H1 (cell line): Measurements from ENCODE around the gene TMBIM1. TPM values are rescaled to one million over a fixed set of nuclear protein-coding genes. Genes with fewer than 3 reads are reported as not detected.

Experiments used
- SRF ChIP-seq: IDR thresholded peaks from 2 replicates; pipeline ENCODE4 v1.6.1; 2011; ENCODE audit warnings: mild to moderate bottlenecking, low read depth, low read length, moderate library complexity
- SUZ12 ChIP-seq: fragments of 200-600 bp; sonication (generic); IDR thresholded peaks from 2 replicates; pipeline ENCODE4 v1.6.1; 2012; ENCODE audit warnings: mild to moderate bottlenecking, inconsistent platforms, low read length, moderate library complexity, mixed read lengths
- TBP ChIP-seq: IDR thresholded peaks from 2 replicates; pipeline ENCODE4 v1.6.1; 2011; ENCODE audit warnings: low read depth, low read length, improper control_type of control experiment
- YY1 ChIP-seq: IDR thresholded peaks from 2 replicates; pipeline ENCODE4 v1.6.1; 2011; ENCODE audit warnings: low read depth, mild to moderate bottlenecking, low read length
- ZNF274 ChIP-seq: IDR thresholded peaks from 2 replicates; pipeline ENCODE4 v1.7.0; 2012; ENCODE audit warnings: low read length, borderline replicate concordance; ENCODE audit errors: extremely low read depth
- polyA plus RNA-seq, 7 experiments: library from polyadenylated mRNA; depleted of rRNA in 3 of 7; stranded (reverse) in 5 of 7; unstranded in 2 of 7; fragments of >200 nt in 5 of 7; fragments of 200-250 nt in 2 of 7; gene quantifications; 1 replicate in 5 of 7; 2 replicates in 1 of 7; 4 replicates in 1 of 7; pipeline versions ENCODE4 v1.2.1 to v1.2.3, GENCODE V29; 2011 to 2013; ENCODE audit warnings: missing spikeins in 2 of 7, mixed read lengths in 2 of 7
- total RNA-seq: library from RNA; stranded (reverse); fragmentation: NEBNext Ultra II Directional; extraction: Animal tissue kit (Norgen Biotek cat#: 25700); gene quantifications from 2 replicates; pipeline ENCODE4 v1.2.1, GENCODE V29; 2021

TMBIM1 gene
- total and polyA plus RNA-seq, 2 of the 8 experiments (the other 6 are each of a cell fraction or from before 2014, with no cell fraction given), result 22.1 to 36.8 TPM

DNA sequence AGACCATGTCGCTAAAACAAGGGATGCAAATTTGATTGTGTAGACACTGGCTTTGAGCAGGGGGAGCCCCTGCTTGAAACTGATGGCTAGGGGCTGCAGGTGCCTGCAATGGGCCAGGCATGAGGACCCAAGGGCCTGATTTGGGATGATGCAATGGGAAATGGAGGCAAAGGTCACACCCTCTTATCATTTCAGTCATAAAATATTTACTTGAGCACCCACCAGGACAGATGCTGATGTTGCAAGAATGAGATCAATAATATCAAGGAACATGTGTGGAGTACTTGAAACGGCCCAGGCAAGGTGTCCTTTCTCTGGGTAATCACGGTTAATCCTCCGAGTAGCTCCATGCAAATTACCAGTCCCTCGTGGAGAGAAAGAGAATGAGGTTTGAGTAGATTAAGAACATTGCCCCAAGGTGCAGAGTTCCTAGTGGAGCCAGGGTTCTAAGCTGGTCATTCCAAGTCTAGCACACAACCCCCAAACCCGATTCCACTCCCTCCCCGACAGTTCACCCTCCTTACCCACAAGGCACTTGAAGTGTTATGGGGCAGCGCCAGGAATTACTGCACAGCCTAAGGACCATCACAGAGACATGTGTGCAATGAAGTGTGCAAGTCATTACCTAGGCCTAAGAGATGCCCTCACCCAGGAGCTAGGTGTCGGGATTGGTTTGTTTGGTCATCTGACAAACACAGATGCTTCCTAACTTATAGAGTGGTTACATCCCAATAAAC lies 14.0 kb upstream of the TMBIM1 start (continued):
- TF ChIP-seq ZNF274 (no peak), TBP (no peak), YY1 (no peak), SUZ12 (no peak), SRF (no peak)
